Pulmonary artery endothelial cell (primary cell): ENCODE data around the gene PDE3B. TPM values are rescaled to one million over a fixed set of nuclear protein-coding genes. Genes with fewer than 3 reads are reported as not detected.
"Not testable (repeated sequence)": the region's sequence is repeated elsewhere in the genome, so short reads cannot be mapped to it uniquely, and the experiment has no call there.

Source experiments
- DNase-seq: peaks from one replicate; pipeline ENCODE4 v3.0.0-alpha.2; 2011; ENCODE audit warnings: low read depth, low spot score
- total RNA-seq: library from RNA; depleted of rRNA; stranded (reverse); fragments of >200 nt; gene quantifications from 2 replicates; pipeline ENCODE4 v1.2.3, GENCODE V29; 2014

PDE3B gene
- total RNA-seq, 1 donor from 2014 or later, result 4.7 TPM

DNA sequence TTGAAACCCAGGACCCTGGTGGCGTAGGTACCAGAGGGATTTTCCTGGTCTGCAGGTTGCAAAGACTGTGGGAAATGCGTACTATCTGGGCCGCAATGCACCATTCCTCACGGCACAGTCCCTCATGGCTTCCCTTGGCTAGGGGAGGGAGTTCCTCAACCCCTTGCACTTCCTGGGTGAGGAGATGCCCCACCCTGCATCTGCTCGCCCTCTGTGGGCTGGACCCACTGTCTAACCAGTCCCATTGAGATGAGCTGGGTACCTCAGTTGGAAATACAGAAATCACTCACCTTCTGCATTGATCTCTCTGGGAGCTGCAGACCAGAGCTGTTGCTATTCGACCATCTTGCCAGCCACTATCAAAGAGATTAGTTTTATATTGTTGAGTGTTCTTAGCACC, 100.1 kb downstream of the PDE3B start:
- not testable (repeated sequence) for DNase-seq

DNA sequence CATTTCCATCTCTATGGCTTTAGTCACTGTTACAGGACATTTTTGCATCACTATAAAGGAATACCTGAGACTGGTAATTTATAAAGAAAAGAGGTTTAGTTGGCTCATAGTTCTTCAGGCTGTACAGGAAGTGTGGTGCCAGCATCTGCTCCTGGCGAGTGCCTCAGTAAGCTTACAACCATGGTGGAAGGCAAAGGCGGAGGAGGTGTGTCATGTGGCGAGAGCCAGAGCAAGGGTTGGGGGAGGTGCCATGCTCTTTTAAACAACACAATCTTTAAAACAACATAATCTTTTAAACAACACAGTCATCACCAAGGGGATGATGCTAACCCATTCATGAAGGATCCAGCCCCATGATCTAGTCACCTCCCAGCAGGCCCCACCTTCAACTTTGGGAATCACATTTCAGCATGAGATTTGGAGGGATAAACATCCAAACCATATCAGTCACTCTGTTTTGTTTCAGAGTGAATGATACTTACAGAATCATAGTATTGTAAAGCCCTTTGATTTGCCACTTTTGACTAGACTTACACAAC, 103.3 kb downstream of the PDE3B start:
- DNase-seq, result no peak

GRCh38 chr11:14748090-14748489, 104.5 kb downstream of the PDE3B start:
- DNase-seq, result no peak

GRCh38 chr11:14750911-14751310, 107.3 kb downstream of the PDE3B start:
- no peak for DNase-seq

- DNase-seq, result no peak
Observed at GRCh38 chr11:14751975-14752407, 108.4 kb downstream of the PDE3B start.

- DNase-seq, result no peak
Observed at GRCh38 chr11:14755140-14755539, 111.5 kb downstream of the PDE3B start.

- no peak for DNase-seq
Observed at GRCh38 chr11:14756349-14756748, 112.7 kb downstream of the PDE3B start.

- not testable (repeated sequence) for DNase-seq
Observed at GRCh38 chr11:14759300-14760012, 115.9 kb downstream of the PDE3B start.

DNA sequence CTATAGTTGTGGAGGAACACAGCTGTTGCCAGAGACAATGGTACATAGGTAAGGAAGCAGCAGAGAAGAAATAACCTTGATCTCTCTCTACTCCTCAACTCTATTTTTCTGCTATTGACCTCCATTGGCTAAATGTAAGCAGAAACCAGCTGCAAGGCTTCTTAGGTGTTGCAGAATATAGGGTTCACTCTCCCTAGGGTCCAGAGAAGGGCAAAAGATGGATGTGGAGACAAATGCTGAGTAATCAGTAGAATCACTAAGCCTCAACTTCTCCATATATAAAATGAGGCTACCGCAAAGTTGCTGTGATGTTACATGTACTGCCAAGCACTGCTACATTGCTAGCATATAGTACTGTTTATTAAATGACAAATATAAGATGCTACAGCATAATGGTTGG, 120.6 kb downstream of the PDE3B start:
- no peak for DNase-seq

DNA sequence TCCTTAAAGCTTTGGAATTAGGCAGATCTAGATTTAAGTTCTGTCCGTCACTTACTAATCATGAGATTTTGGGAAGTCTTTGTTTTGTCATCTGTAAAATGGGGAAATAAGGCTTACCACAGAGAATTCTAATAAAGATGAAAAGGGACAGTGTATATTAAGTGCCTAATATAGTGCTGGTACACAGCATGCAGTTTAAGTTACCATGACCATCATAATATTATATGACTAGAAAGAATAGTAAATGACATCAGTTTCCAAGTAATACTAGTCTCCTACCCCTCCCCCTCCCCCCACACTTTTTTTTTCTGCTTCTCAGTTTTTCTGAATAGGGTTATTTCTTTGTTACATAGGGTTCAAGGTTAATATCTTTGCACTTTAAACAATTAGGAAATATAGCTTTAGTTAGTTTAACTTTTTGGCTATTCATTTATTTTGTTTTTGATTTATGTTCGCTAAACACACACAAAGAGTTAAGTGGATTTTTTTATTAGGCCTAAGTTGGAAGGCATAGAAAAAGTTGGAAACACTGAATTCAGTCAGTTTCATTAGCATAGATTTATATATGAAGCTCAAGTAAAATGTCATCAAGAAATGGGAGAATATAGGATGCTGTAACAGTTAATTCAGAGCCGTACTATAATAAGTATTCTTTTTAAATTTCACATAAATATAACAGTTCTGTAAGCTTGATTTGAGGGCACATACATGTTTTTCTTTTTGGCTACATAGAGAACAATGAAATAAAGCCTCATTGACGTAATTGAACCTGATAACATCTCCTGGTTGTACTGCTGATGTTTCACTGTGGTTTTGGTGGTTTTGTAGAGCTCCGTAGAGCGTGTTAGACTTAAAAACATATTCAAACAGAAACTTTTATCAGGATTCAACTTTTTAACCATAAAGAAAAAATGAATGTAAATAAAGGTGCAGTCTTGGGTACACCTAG, 121.2 kb downstream of the PDE3B start:
- no peak for DNase-seq

DNA sequence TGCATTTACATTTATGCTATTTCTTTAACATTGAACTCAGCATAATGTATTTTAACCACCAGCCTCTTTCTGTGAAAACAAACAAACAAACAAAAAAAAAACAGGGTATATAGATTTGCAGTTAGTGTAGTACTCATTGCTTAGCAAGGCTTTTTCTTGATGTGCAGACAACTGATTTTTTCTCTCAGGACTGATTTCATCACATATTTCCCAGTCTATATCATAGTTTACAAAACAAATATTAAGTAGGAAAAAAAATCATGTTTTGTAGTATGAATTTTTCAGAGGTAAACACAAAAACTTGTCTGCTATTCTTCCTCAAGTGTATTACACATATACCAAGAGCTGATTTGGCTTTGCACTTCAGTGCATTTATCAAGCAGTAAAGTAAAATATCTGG, 123.0 kb downstream of the PDE3B start:
- no peak for DNase-seq

DNA sequence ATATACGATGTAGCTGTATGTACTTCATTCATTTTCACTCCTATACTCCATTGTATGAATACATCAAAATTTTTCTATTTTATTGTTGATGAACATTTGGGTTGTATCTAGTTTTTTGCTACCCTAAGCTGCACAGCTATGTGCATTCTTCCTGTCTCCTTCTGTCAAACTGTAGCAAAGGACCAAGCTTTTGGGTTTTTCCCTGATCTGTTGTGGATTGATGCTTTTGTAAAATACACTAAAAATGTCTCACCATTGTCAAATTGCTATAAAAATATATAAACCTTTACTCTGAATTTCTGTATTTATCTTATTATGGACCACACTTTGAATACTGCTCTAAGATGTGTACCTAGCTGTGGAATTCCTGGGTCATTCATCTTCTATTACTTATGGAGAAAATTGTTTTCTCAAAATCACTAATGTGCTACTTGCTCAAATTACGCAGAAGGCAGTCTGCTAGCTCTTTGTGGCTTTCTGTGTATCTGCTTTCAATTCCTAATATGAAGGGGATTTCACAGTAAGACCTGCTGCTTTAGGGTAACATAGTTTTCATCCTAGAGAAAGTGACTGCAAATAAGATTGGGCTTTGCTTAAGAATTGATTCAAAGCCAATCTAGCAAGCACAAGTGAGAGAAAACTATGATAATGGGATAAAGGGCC, 125.1 kb downstream of the PDE3B start:
- DNase-seq, result no peak

DNA sequence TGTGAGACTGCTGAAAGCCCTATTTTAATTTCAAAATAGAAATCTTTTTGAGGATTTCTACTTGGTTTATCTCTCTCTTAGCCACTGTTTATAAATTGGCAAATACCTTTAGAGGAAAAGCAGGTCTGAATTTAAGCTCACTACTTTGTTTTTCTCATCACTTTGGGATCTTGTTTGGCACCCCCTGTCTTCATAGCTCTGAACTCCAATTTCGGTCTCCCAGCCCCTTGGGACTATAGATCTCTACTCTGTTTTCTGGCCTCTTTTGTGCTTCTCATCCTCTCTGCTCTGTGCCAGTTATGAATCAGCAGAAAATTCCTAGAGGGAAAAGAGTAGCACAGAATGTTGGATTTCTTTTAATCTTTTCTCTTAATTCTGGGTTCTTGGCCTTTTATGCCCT, 130.2 kb downstream of the PDE3B start:
- DNase-seq, result no peak

DNA sequence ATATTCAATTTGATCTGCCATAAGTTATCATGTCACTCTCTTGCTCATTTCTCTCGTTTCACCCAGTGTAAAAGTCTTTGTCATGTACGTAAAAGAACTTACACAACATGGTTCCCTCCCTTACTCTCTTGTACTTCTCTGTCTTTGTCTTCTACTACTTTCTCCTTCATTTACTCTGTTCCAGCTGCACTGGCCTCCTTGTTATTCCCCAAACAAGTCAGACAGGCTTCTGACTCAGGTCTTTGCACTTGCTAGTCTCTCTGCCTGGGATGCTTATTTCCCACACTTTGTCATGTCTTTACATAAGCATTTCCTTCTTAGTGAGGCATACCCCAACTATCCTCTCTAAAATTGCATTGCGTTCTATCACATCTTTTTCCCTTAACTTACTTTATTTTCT, 131.1 kb downstream of the PDE3B start:
- no peak for DNase-seq

DNA sequence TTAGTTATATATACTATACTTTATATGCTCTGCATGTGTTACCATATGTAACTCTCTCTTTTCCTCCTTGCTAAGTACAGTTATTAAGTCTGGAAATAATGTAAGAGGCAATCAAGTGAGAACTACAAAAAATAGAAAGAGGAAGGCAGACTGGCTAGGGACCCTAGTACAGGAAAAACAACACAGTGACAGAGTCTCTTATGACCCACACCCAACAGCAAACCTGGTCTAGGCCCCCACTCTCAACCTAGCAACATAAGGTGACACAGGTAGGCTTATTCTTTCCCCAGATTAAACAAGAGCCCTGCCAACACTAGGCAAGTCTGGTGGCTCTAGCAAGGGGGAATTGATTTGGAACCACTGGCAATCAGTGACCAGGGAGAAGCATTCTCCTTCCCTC, 132.3 kb downstream of the PDE3B start:
- no peak for DNase-seq

DNA sequence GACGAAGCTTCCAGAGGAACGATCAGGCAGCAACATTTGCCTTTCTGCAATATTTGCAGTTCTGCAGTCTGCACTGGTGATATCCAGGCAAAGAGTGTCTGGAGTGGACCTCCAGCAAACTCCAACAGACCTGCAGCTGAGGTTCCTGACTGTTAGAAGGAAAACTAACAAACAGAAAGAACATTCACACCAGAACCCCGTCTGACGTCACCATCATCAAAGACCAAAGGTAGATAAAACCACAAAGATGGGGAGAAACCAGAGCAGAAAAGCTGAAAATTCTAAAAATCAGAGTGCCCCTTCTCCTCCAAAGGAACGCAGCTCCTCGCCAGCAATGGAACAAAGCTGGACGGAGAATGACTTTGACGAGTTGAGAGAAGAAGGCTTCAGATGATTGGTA, 134.9 kb downstream of the PDE3B start:
- not testable (repeated sequence) for DNase-seq

DNA sequence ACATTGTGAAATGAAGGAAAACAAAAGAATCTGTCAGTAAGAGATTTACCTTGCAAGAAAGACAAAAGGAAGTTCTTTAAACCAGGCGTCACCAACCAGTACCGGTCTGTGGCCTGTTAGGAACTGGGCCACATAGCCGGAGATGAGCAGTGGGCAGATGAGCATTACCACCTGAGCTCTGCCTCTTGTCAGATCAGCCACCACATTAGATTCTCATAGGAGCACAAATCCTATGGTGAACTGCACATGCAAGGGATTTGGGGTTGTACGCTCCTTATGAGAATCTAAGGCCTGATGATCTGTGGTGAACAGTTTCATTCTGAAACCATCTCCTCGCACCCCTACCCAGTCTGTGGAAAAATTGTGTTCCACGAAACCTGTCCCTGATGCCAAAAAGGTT, 140.2 kb downstream of the PDE3B start:
- DNase-seq, result no peak

GRCh38 chr11:14784230-14784629, 140.6 kb downstream of the PDE3B start:
- DNase-seq, result no peak

GRCh38 chr11:14789879-14790484, 146.4 kb downstream of the PDE3B start:
- DNase-seq, result no peak

- no peak for DNase-seq
Observed at GRCh38 chr11:14793546-14793945, 149.9 kb downstream of the PDE3B start.

- not testable (repeated sequence) for DNase-seq
Observed at GRCh38 chr11:14796028-14796427, 152.4 kb downstream of the PDE3B start.
